Measurements from ENCODE around the gene EIF4B.

DNA sequence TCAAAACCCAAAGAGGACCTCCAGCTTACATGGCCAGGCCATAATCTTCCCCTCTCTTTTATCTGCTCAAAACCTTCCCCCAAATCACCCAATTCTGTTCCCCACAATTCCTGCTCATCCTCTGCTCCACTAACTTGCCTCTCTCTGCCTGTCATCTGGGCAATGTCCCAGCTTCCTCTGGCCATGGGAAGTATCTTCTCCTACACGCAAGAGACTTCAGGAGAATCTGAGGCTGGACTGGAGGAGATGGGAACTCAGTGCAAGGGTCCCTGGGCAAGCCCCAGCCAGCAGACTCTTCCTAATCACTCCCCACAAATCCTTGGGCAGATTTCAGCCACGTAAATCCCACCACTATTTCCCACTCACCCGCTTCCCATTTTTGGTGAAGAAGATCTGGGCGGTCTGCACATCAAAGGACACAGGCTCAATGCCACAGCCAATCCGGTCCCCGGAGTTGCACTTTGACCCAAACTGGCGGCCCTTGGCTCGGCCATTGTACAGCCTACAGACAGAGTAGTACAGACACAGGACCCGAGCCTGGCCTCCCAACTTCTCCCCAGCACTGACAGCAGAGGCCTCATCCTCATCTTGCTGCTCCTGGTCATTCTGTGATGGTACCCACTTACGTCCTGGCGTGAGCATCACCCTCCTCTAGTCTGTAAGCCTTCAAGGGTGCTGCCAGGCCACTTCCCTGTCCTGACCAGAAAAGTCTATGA, 68.2 kb downstream of the EIF4B start:
- no peak for TF ChIP-seq RARB (CRISPR knock-in tag; IDR thresholded peaks at IDR 0.05)
- TF ChIP-seq ARNTL (CRISPR knock-in tag; IDR thresholded peaks at IDR 0.05; ENCODE audit: borderline replicate concordance, low read depth) = no peak

Data from SK-N-SH treated with all-trans-retinoic acid at 6 μM for 48 hours (cell line).